ENCODE results near the gene EML4. TPM values are rescaled to one million over a fixed set of nuclear protein-coding genes. Genes with fewer than 3 reads are reported as not detected.

The EML4 gene
- total RNA-seq, 1 donor from 2014 or later: 95.8 TPM

DNA sequence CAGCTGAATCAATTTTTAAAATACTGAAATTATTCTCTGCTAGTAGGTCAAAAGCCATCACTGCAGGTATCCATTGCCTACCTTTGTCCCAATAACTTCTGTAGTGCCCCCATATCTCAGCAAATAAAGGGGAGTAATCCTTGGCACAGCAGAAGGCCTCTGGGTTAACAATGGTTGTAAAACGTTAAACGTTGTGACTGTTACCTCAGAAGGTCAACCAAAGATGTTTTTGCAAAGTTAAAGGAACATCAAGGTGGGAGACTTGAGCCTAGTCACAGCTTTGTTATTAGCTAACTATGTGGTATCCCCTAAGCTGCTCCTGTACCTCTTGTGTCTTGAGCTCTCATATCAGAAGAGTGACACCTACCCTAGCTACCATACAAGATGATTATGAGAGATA, 131.4 kb downstream of the EML4 start:
- DNase-seq (no peak), ATAC-seq (ENCODE audit: low read depth) (no peak)
- H3K36me3 Mint-ChIP-seq (ENCODE audit: low read depth): peaks cover 78% of the 10 kb centered on the region
- peaks cover 22% of the 10 kb centered on the region for H3K4me1 Mint-ChIP-seq
- H3K27ac Mint-ChIP-seq: no peak overlapping the region
- H3K27me3 Mint-ChIP-seq: no peaks in the 10 kb centered on the region
- intact Hi-C loops (cut with micrococcal nuclease): loop anchor here (2.0 kb wide), 1 partner anchor 14 kb away; no protein-coding TSS in a partner anchor
- CTCF ChIA-PET: no interaction called here
- TF ChIP-seq, protein P1, sequence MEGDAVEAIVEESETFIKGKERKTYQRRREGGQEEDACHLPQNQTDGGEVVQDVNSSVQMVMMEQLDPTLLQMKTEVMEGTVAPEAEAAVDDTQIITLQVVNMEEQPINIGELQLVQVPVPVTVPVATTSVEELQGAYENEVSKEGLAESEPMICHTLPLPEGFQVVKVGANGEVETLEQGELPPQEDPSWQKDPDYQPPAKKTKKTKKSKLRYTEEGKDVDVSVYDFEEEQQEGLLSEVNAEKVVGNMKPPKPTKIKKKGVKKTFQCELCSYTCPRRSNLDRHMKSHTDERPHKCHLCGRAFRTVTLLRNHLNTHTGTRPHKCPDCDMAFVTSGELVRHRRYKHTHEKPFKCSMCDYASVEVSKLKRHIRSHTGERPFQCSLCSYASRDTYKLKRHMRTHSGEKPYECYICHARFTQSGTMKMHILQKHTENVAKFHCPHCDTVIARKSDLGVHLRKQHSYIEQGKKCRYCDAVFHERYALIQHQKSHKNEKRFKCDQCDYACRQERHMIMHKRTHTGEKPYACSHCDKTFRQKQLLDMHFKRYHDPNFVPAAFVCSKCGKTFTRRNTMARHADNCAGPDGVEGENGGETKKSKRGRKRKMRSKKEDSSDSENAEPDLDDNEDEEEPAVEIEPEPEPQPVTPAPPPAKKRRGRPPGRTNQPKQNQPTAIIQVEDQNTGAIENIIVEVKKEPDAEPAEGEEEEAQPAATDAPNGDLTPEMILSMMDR (IDR thresholded peaks at IDR 0.05): no peak
- no peaks in the 10 kb centered on the region for H3K9me3 Mint-ChIP-seq
- H3K4me3 Mint-ChIP-seq: no peak overlapping the region
- POLR2A ChIA-PET: no interaction called here

DNA sequence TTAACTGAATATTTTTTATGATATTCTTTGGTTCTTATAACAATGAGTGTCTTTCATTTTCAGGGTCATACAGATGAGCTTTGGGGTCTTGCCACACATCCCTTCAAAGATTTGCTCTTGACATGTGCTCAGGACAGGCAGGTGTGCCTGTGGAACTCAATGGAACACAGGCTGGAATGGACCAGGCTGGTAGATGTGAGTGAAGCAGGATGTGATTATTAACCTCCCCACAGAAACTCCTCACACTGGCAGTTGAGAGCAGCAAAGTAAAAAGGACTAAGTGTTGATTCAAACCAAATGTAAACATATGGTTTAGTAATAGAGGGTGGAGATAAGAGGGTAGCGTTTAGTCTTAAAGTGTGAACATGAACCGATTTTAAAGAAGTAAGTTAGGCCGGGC, 134.1 kb downstream of the EML4 start:
- peaks cover under 1% of the 10 kb centered on the region for H3K4me1 Mint-ChIP-seq
- CTCF ChIA-PET: no interaction called here
- no peak overlapping the region for H3K27ac Mint-ChIP-seq

DNA sequence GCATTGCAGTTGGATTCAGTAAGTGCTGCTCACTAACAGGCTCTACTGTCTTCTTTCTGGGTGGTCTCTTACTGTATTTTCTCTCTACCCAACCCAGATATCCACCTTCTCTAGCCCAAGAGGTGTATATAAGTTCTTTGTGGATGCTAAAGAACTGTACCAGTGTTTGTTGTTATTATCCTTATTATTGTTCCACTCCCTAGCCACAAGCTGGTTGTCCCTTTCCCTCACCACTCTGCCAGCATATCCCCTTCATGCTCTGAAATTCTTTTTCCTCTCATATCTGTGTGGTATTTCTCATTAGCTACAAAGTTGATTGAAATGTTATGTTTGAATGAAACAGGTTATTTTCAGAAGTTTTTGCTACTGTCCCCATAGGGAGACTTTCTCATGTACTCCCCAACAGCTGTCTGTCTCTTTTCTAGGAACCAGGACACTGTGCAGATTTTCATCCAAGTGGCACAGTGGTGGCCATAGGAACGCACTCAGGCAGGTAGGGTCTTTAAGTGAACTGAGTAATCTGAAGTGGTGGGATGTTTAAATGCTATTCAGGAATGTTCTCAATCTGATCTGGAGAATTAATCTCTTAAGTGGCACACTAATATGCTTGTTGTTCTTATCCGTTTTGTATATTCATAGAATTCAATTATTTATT, 135.0 kb downstream of the EML4 start:
- Mint-ChIP-seq H3K4me3 (no peak overlapping the region), H3K4me1 (no peaks in the 10 kb centered on the region), H3K36me3 (ENCODE audit: low read depth) (peaks cover 69% of the 10 kb centered on the region), H3K27me3 (no peaks in the 10 kb centered on the region), H3K9me3 (no peaks in the 10 kb centered on the region), H3K27ac (no peak overlapping the region)
- DNase-seq (no peak), ATAC-seq (ENCODE audit: low read depth) (no peak)
- POLR2A ChIA-PET: no interaction called here
- TF ChIP-seq, protein P1 (IDR thresholded peaks at IDR 0.05): no peak
- intact Hi-C loops (cut with micrococcal nuclease): no loop called here
- CTCF ChIA-PET: no interaction called here

More for the DNA sequence above, 134.1 kb downstream of the EML4 start:
- Mint-ChIP-seq H3K36me3 (ENCODE audit: low read depth) (peaks cover 71% of the 10 kb centered on the region), H3K4me3 (no peak overlapping the region), H3K9me3 (no peaks in the 10 kb centered on the region), H3K27me3 (no peaks in the 10 kb centered on the region)
- POLR2A ChIA-PET: no interaction called here
- DNase-seq (no peak), ATAC-seq (ENCODE audit: low read depth) (no peak)
- TF ChIP-seq, protein P1 (IDR thresholded peaks at IDR 0.05): no peak
- intact Hi-C loops (cut with micrococcal nuclease): no loop called here

DNA sequence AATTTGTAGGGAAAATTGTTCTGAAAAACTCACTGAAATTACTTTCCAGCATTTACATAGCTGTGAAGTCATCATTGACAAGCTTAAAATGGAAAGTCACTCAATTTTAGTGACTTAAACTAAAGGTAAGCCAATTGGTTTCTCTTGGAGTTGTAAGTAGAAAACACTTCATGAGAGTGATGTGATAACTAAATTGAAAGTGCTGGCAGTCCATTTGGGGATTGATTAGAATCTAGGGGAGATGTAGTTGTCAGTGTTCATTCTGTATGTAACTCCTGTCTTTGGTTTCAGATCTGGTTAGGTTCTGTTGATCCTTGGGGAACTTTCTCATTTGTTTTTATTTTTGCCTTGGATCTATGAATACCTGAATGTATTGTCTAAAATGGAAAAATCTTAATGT, 138.0 kb downstream of the EML4 start:
- CTCF ChIA-PET: no interaction called here
- H3K4me1 Mint-ChIP-seq: no peaks in the 10 kb centered on the region
- intact Hi-C loops (cut with micrococcal nuclease): no loop called here
- H3K27ac Mint-ChIP-seq: no peak overlapping the region
- no peaks in the 10 kb centered on the region for H3K9me3 Mint-ChIP-seq
- DNase-seq (no peak), ATAC-seq (ENCODE audit: low read depth) (no peak)
- H3K27me3 Mint-ChIP-seq: no peaks in the 10 kb centered on the region
- H3K4me3 Mint-ChIP-seq: no peak overlapping the region
- H3K36me3 Mint-ChIP-seq (ENCODE audit: low read depth): peaks cover 63% of the 10 kb centered on the region
- TF ChIP-seq, protein P1 (IDR thresholded peaks at IDR 0.05): no peak
- POLR2A ChIA-PET: no interaction called here

DNA sequence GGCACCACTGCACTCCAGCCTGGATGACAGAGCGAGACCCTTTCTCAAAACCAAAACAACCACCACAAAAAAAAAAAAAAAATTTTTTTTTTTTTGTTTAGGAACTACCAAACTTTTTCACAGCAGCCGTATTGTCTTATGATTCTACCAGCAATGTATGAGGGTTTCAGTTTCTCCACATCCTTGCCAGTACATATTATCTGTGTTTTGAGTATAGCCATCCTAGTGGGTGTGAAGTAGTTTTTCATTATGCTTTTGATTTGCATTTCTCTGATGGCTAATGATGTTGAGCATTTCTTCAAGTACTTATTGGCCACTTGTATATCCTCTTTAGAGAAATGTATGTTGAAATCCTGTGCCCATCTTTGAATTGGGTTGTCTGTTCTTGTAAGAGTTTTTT, 140.2 kb downstream of the EML4 start:
- intact Hi-C loops (cut with micrococcal nuclease): no loop called here
- Mint-ChIP-seq H3K27me3 (no peaks in the 10 kb centered on the region), H3K4me3 (no peak overlapping the region), H3K36me3 (ENCODE audit: low read depth) (peaks cover 50% of the 10 kb centered on the region), H3K4me1 (no peaks in the 10 kb centered on the region), H3K27ac (no peak overlapping the region), H3K9me3 (no peaks in the 10 kb centered on the region)
- ATAC-seq (ENCODE audit: low read depth) (no peak), DNase-seq (no peak)
- CTCF ChIA-PET: no interaction called here
- TF ChIP-seq, protein P1 (IDR thresholded peaks at IDR 0.05): no peak
- POLR2A ChIA-PET: interaction anchor here (0.7 kb wide), 1 partner anchor 19 kb away, joined by 4 read pairs; no protein-coding TSS in a partner anchor

All from activated B cell treated with CpG ODN at 0.5 μM for 24 hours (primary cell).